LHCN-M2 (cell line): ENCODE data around the gene RNU7-1. TPM values are rescaled to one million over a fixed set of nuclear protein-coding genes. Genes with fewer than 3 reads are reported as not detected.
A peak's percentile ranks its signal among the peaks of the same experiment; 100 is the strongest.

Source experiments
- DNase-seq: peaks from one replicate; pipeline ENCODE4 v3.0.0-alpha.2; 2012; ENCODE audit warnings: low read depth
- total RNA-seq: library from RNA; depleted of rRNA; stranded (reverse); fragments of >200 nt; gene quantifications from 2 replicates; pipeline ENCODE4 v1.2.3, GENCODE V29; 2014

The RNU7-1 gene
- total RNA-seq, 1 experiment from 2014 or later = not detected

- no peak for DNase-seq
These were observed 6.8 kb upstream of the RNU7-1 start for GRCh38 chr12:6936636-6937480.

GRCh38 chr12:6937481-6938352 lies 5.9 kb upstream of the RNU7-1 start:
- peak; percentile 87 for DNase-seq

- DNase-seq = no peak
These were observed 5.0 kb upstream of the RNU7-1 start for GRCh38 chr12:6938353-6939190.

- no peak for DNase-seq
These were observed 4.5 kb upstream of the RNU7-1 start for GRCh38 chr12:6939191-6939540.

GRCh38 chr12:6941267-6941666 lies 2.3 kb upstream of the RNU7-1 start:
- no peak for DNase-seq

- no peak for DNase-seq
These were observed 1.8 kb upstream of the RNU7-1 start for GRCh38 chr12:6941782-6942181.

GRCh38 chr12:6942331-6942665 lies 1.3 kb upstream of the RNU7-1 start:
- no peak for DNase-seq

- DNase-seq = peak; percentile 93
These were observed 261 bp upstream of the RNU7-1 start for GRCh38 chr12:6943389-6943721.

- DNase-seq = peak; percentile 90
These were observed 968 bp downstream of the RNU7-1 start for GRCh38 chr12:6944381-6945186.

GRCh38 chr12:6945613-6946012 lies 2.0 kb downstream of the RNU7-1 start:
- no peak for DNase-seq

GRCh38 chr12:6946033-6946919 lies 2.7 kb downstream of the RNU7-1 start:
- DNase-seq = no peak

- DNase-seq = no peak
These were observed 3.3 kb downstream of the RNU7-1 start for GRCh38 chr12:6946920-6947374.

- no peak for DNase-seq
These were observed 4.0 kb downstream of the RNU7-1 start for GRCh38 chr12:6947615-6948014.

GRCh38 chr12:6948873-6949594 lies 5.4 kb downstream of the RNU7-1 start:
- DNase-seq = no peak

- no peak for DNase-seq
These were observed 6.8 kb downstream of the RNU7-1 start for GRCh38 chr12:6950401-6950801.

GRCh38 chr12:6950811-6951540 lies 7.4 kb downstream of the RNU7-1 start, which contains the start of gene PTPN6:
Gene PTPN6, plus strand, starts transcription at chr12:6951356. Its CDS starts 157 bp downstream, at chr12:6951513.
- DNase-seq = no peak

GRCh38 chr12:6951551-6952120 lies 8.0 kb downstream of the RNU7-1 start:
- no peak for DNase-seq
